Thyroid gland (tissue), 4 donors: ENCODE results near the gene MAP3K9.

Source experiments
- POLR2A ChIP-seq, 2 donors: fragments of 450-650 bp; IDR thresholded peaks; one replicate each; pipeline ENCODE4 v1.6.1; 2017; ENCODE audit warnings: antibody characterized with exemption in 2 of 2, mild to moderate bottlenecking in 2 of 2, moderate library complexity in 1 of 2
- TF ChIP-seq, protein P1 (sequence below), 6 experiments: fragments of 200-600 bp in 3 of 6; fragments of 450-650 bp in 3 of 6; sonication (generic) in 3 of 6; IDR thresholded peaks; one replicate each; pipeline ENCODE4 v1.5.1; 2016 to 2019; ENCODE audit warnings: antibody characterized with exemption in 6 of 6, mild to moderate bottlenecking in 2 of 6, inconsistent platforms in 1 of 6, moderate library complexity in 1 of 6

- TF ChIP-seq, protein P1, sequence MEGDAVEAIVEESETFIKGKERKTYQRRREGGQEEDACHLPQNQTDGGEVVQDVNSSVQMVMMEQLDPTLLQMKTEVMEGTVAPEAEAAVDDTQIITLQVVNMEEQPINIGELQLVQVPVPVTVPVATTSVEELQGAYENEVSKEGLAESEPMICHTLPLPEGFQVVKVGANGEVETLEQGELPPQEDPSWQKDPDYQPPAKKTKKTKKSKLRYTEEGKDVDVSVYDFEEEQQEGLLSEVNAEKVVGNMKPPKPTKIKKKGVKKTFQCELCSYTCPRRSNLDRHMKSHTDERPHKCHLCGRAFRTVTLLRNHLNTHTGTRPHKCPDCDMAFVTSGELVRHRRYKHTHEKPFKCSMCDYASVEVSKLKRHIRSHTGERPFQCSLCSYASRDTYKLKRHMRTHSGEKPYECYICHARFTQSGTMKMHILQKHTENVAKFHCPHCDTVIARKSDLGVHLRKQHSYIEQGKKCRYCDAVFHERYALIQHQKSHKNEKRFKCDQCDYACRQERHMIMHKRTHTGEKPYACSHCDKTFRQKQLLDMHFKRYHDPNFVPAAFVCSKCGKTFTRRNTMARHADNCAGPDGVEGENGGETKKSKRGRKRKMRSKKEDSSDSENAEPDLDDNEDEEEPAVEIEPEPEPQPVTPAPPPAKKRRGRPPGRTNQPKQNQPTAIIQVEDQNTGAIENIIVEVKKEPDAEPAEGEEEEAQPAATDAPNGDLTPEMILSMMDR (IDR thresholded peaks at IDR 0.05), result no peak
- no peak for TF ChIP-seq POLR2A (IDR thresholded peaks at IDR 0.05)
Observed at GRCh38 chr14:70726651-70727375, 82.5 kb downstream of the MAP3K9 start.
